K562 (cell line): Measurements from ENCODE around the gene CPN2. TPM values are rescaled to one million over a fixed set of nuclear protein-coding genes. Genes with fewer than 3 reads are reported as not detected.
A peak's percentile ranks its signal among the peaks of the same experiment; 100 is the strongest.

Experiments
- CBFA2T3 ChIP-seq: fragments of 450-650 bp; IDR thresholded peaks from 2 replicates; pipeline ENCODE4 v1.6.1; 2017
- CBX1 ChIP-seq: sonication (generic); IDR thresholded peaks from 2 replicates; pipeline ENCODE4 v1.6.1; 2016; ENCODE audit warnings: antibody characterized with exemption, low read depth, mild to moderate bottlenecking
- CBX5 ChIP-seq: IDR thresholded peaks from 2 replicates; pipeline ENCODE4 v1.6.1; 2014; ENCODE audit warnings: low read depth, borderline replicate concordance
- CBX8 ChIP-seq: fragments of 200-600 bp; sonication (generic); IDR thresholded peaks from 2 replicates; pipeline ENCODE4 v1.6.1; 2012; ENCODE audit warnings: borderline replicate concordance, mixed run types, low read depth, mild to moderate bottlenecking, moderate library complexity, mixed read lengths, low read length, control low read depth, inconsistent platforms; ENCODE audit not compliant: poor library complexity, severe bottlenecking; ENCODE audit errors: extremely low read depth
- CCAR2 ChIP-seq: fragments of 200-400 bp; formaldehyde crosslinking; IDR thresholded peaks from 2 replicates; pipeline ENCODE4 v1.6.1; 2017; ENCODE audit warnings: mild to moderate bottlenecking, low read depth, low read length
- CEBPB ChIP-seq: fragments of 450-650 bp; IDR thresholded peaks from 2 replicates; pipeline ENCODE4 v1.6.1; 2016; ENCODE audit warnings: missing genetic modification characterization, missing compliant biosample characterization
- CEBPG ChIP-seq, 3 experiments: fragments of 200-800 bp in 1 of 3; sonication (Bioruptor generic) in 1 of 3; sonication (generic) in 1 of 3; formaldehyde crosslinking in 1 of 3; IDR thresholded peaks in 2 of 3; conservative IDR thresholded peaks in 1 of 3; 2 replicates each; pipeline versions ENCODE4 v1.6.1 to v1.8.0; 2016 to 2022; ENCODE audit warnings: missing compliant biosample characterization in 2 of 3, missing genetic modification characterization in 2 of 3, mild to moderate bottlenecking in 1 of 3, missing genetic modification reagents in 1 of 3
- ELF2 ChIP-seq: fragments of 250-450 bp; sonication (Bioruptor Pico); IDR thresholded peaks from 2 replicates; pipeline ENCODE4 v1.5.0; 2021; ENCODE audit warnings: mild to moderate bottlenecking
- MTF1 ChIP-seq: fragments of 250-450 bp; sonication (Bioruptor Pico); IDR thresholded peaks from 2 replicates; pipeline ENCODE4 v1.9.0; 2021; ENCODE audit warnings: moderate library complexity, mild to moderate bottlenecking, inconsistent platforms, borderline replicate concordance
- NKRF ChIP-seq: fragments of 450-650 bp; IDR thresholded peaks from 2 replicates; pipeline ENCODE4 v1.6.1; 2016; ENCODE audit warnings: borderline replicate concordance
- NR2C1 ChIP-seq, 2 experiments: fragments of 450-650 bp; IDR thresholded peaks; 2 replicates each; pipeline ENCODE4 v1.6.1; 2017; ENCODE audit warnings: mild to moderate bottlenecking in 2 of 2, antibody characterized with exemption in 1 of 2, inconsistent platforms in 1 of 2, missing compliant biosample characterization in 1 of 2, missing genetic modification characterization in 1 of 2
- NR2F6 ChIP-seq: fragments of 450-650 bp; formaldehyde crosslinking; IDR thresholded peaks from 2 replicates; pipeline ENCODE4 v1.4.0; 2020; ENCODE audit warnings: mild to moderate bottlenecking
- SLC30A9 ChIP-seq: fragments of 250-450 bp; sonication (Bioruptor Pico); IDR thresholded peaks from 2 replicates; pipeline ENCODE4 v1.8.0; 2022; ENCODE audit warnings: mild to moderate bottlenecking, moderate library complexity
- SRSF1 ChIP-seq: fragments of 200-400 bp; formaldehyde crosslinking; IDR thresholded peaks from 2 replicates; pipeline ENCODE4 v1.6.1; 2017; ENCODE audit warnings: mild to moderate bottlenecking, low read depth, low read length, moderate library complexity
- TAL1 ChIP-seq: fragments of 450-650 bp; IDR thresholded peaks from 2 replicates; pipeline ENCODE4 v1.6.1; 2016; ENCODE audit warnings: mild to moderate bottlenecking
- ZNF121 ChIP-seq: sonication (generic); formaldehyde crosslinking; conservative IDR thresholded peaks from 2 replicates; pipeline ENCODE4 v1.8.0; 2022; ENCODE audit warnings: missing genetic modification reagents
- ZNF224 ChIP-seq: sonication (generic); formaldehyde crosslinking; IDR thresholded peaks from 2 replicates; pipeline ENCODE4 v1.8.0; 2022; ENCODE audit warnings: mild to moderate bottlenecking, missing genetic modification reagents
- ZNF583 ChIP-seq: fragments of 250-450 bp; sonication (Bioruptor Pico); IDR thresholded peaks from 2 replicates; pipeline ENCODE4 v1.4.0; 2020
- polyA plus RNA-seq, 8 experiments: library from polyadenylated mRNA; depleted of rRNA in 4 of 8; stranded (reverse) in 5 of 8; unstranded in 3 of 8; fragments of >200 nt; fragmentation: Nextera tagmentation in 2 of 8; fragmentation: Illumina TruSeq in 1 of 8; extraction: Ambion mirVana in 2 of 8; extraction: Trizol in 1 of 8; gene quantifications; 2 replicates each; pipeline versions ENCODE4 v1.2.1 to v1.2.3, GENCODE V29; 2011 to 2014; ENCODE audit warnings: inconsistent platforms in 1 of 8, missing spikeins in 1 of 8
- total RNA-seq, 7 experiments: library from RNA; depleted of rRNA in 6 of 7; stranded (reverse); fragments of >200 nt in 6 of 7; fragmentation: Illumina TruSeq in 2 of 7; extraction: Trizol in 2 of 7; gene quantifications; 2 replicates each; pipeline versions ENCODE4 v1.2.1 to v1.2.3, GENCODE V29; 2011 to 2021; ENCODE audit warnings: low replicate concordance in 1 of 7
- TF ChIP-seq, protein P1 (sequence below): fragments of 250-450 bp; sonication (Bioruptor Pico); IDR thresholded peaks from 2 replicates; pipeline ENCODE4 v1.8.0; 2021; ENCODE audit warnings: mild to moderate bottlenecking, moderate library complexity
- TF ChIP-seq, protein P2 (sequence below), 2 experiments: fragments of 450-650 bp; IDR thresholded peaks; 2 replicates each; pipeline ENCODE4 v1.6.1; 2018; ENCODE audit warnings: mild to moderate bottlenecking in 2 of 2, low read depth in 1 of 2; ENCODE audit not compliant: partially characterized antibody in 2 of 2

CPN2 gene
- total and polyA plus RNA-seq, 9 of the 15 experiments (the other 6 are each of a cell fraction or from before 2014, with no cell fraction given) = not detected

- TF ChIP-seq ZNF583 (CRISPR knock-in tag) = no peak
- TF ChIP-seq CBX1 = no peak
- no peak for TF ChIP-seq SLC30A9 (CRISPR knock-in tag)
- no peak for TF ChIP-seq ZNF224 (CRISPR knock-in tag)
- TF ChIP-seq, protein P1, sequence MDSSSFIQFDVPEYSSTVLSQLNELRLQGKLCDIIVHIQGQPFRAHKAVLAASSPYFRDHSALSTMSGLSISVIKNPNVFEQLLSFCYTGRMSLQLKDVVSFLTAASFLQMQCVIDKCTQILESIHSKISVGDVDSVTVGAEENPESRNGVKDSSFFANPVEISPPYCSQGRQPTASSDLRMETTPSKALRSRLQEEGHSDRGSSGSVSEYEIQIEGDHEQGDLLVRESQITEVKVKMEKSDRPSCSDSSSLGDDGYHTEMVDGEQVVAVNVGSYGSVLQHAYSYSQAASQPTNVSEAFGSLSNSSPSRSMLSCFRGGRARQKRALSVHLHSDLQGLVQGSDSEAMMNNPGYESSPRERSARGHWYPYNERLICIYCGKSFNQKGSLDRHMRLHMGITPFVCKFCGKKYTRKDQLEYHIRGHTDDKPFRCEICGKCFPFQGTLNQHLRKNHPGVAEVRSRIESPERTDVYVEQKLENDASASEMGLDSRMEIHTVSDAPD (CRISPR knock-in tag) = no peak
- TF ChIP-seq CCAR2 = no peak
- no peak for TF ChIP-seq MTF1 (CRISPR knock-in tag)
- TF ChIP-seq, protein P2, sequence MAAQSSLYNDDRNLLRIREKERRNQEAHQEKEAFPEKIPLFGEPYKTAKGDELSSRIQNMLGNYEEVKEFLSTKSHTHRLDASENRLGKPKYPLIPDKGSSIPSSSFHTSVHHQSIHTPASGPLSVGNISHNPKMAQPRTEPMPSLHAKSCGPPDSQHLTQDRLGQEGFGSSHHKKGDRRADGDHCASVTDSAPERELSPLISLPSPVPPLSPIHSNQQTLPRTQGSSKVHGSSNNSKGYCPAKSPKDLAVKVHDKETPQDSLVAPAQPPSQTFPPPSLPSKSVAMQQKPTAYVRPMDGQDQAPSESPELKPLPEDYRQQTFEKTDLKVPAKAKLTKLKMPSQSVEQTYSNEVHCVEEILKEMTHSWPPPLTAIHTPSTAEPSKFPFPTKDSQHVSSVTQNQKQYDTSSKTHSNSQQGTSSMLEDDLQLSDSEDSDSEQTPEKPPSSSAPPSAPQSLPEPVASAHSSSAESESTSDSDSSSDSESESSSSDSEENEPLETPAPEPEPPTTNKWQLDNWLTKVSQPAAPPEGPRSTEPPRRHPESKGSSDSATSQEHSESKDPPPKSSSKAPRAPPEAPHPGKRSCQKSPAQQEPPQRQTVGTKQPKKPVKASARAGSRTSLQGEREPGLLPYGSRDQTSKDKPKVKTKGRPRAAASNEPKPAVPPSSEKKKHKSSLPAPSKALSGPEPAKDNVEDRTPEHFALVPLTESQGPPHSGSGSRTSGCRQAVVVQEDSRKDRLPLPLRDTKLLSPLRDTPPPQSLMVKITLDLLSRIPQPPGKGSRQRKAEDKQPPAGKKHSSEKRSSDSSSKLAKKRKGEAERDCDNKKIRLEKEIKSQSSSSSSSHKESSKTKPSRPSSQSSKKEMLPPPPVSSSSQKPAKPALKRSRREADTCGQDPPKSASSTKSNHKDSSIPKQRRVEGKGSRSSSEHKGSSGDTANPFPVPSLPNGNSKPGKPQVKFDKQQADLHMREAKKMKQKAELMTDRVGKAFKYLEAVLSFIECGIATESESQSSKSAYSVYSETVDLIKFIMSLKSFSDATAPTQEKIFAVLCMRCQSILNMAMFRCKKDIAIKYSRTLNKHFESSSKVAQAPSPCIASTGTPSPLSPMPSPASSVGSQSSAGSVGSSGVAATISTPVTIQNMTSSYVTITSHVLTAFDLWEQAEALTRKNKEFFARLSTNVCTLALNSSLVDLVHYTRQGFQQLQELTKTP (IDR thresholded peaks at IDR 0.05; ENCODE audit: low read depth in 1 of 2, partially characterized antibody in 2 of 2) = no peak
- no peak for TF ChIP-seq SRSF1
- no peak for TF ChIP-seq CBX8
- no peak for TF ChIP-seq NKRF
- TF ChIP-seq CBFA2T3 = peak; percentile 61
- no peak for TF ChIP-seq NR2C1 (IDR thresholded peaks at IDR 0.05)
- TF ChIP-seq NR2C1 (tag; IDR thresholded peaks at IDR 0.05) = no peak
- TF ChIP-seq CBX5 = no peak
- TF ChIP-seq TAL1 = no peak
- TF ChIP-seq ZNF121 (CRISPR knock-in tag) = no peak
- no peak for TF ChIP-seq CEBPG (CRISPR knock-in tag; IDR thresholded peaks at IDR 0.05)
- TF ChIP-seq CEBPG (tag; conservative IDR thresholded peaks at IDR 0.05 in 1 of 2, IDR thresholded peaks at IDR 0.05 in 1 of 2) = no peak
- TF ChIP-seq CEBPB (tag) = peak; percentile 64
- no peak for TF ChIP-seq NR2F6
- TF ChIP-seq ELF2 (CRISPR knock-in tag) = no peak
Measured at GRCh38 chr3:194312743-194313281, 38.3 kb downstream of the CPN2 start (continued).
